Lung microvascular endothelial cell (primary cell): ENCODE results near the gene WNT4. TPM values are rescaled to one million over a fixed set of nuclear protein-coding genes. Genes with fewer than 3 reads are reported as not detected.
A peak's percentile ranks its signal among the peaks of the same experiment; 100 is the strongest.

Experiments
- DNase-seq, 2 donors: peaks; one replicate each; pipeline versions ENCODE4 v3.0.0 to v3.0.0-alpha.2; 2010; ENCODE audit warnings: low read depth in 2 of 2
- total RNA-seq: library from RNA; depleted of rRNA; stranded (reverse); fragments of >200 nt; gene quantifications from 2 replicates; pipeline ENCODE4 v1.2.1, GENCODE V29; 2014

The WNT4 gene
- total RNA-seq: 0.22 and 0.40 TPM in 2 replicates

GRCh38 chr1:22143065-22144033, at the start of gene WNT4:
Gene WNT4 (minus strand): TSS chr1:22143097. CDS start chr1:22142922, 175 bp downstream.
- peak; percentile 18 to 50 for DNase-seq

GRCh38 chr1:22190731-22191130, 47.8 kb upstream of the WNT4 start:
- DNase-seq: no peak

GRCh38 chr1:22190251-22190650, 47.4 kb upstream of the WNT4 start:
- DNase-seq: no peak

GRCh38 chr1:22189619-22190018, 46.7 kb upstream of the WNT4 start:
- DNase-seq: no peak

GRCh38 chr1:22188914-22189313, 46.0 kb upstream of the WNT4 start:
- DNase-seq: no peak

GRCh38 chr1:22188436-22188835, 45.5 kb upstream of the WNT4 start:
- DNase-seq: no peak

- DNase-seq: no peak
These were observed 43.4 kb upstream of the WNT4 start for GRCh38 chr1:22186311-22186710.

GRCh38 chr1:22184892-22185612, 42.2 kb upstream of the WNT4 start:
- peak; percentile 33 to 60 for DNase-seq

- DNase-seq: no peak
These were observed 41.6 kb upstream of the WNT4 start for GRCh38 chr1:22184454-22184853.

GRCh38 chr1:22182715-22183114, 39.8 kb upstream of the WNT4 start:
- DNase-seq: no peak

- DNase-seq: no peak
These were observed 36.4 kb upstream of the WNT4 start for GRCh38 chr1:22179197-22179803.

GRCh38 chr1:22177354-22178003, 34.6 kb upstream of the WNT4 start:
- DNase-seq: no peak

GRCh38 chr1:22176258-22176657, 33.4 kb upstream of the WNT4 start:
- DNase-seq: no peak

GRCh38 chr1:22174446-22175220, 31.7 kb upstream of the WNT4 start:
- no peak for DNase-seq

- no peak for DNase-seq
These were observed 29.2 kb upstream of the WNT4 start for GRCh38 chr1:22171951-22172715.

- no peak for DNase-seq
These were observed 26.9 kb upstream of the WNT4 start for GRCh38 chr1:22169816-22170215.

GRCh38 chr1:22168412-22168973, 25.6 kb upstream of the WNT4 start:
- no peak for DNase-seq

GRCh38 chr1:22166439-22166838, 23.5 kb upstream of the WNT4 start:
- no peak for DNase-seq
